Ishikawa (cell line): ENCODE results near the gene LPCAT1.

Experiments used
- CEBPB ChIP-seq: IDR thresholded peaks from 2 replicates; pipeline ENCODE4 v1.6.1; 2012
- TAF1 ChIP-seq: IDR thresholded peaks from 2 replicates; pipeline ENCODE4 v1.6.1; 2012; ENCODE audit warnings: low read depth, mild to moderate bottlenecking
- YY1 ChIP-seq: IDR thresholded peaks from 2 replicates; pipeline ENCODE4 v1.6.1; 2012; ENCODE audit warnings: low read depth

DNA sequence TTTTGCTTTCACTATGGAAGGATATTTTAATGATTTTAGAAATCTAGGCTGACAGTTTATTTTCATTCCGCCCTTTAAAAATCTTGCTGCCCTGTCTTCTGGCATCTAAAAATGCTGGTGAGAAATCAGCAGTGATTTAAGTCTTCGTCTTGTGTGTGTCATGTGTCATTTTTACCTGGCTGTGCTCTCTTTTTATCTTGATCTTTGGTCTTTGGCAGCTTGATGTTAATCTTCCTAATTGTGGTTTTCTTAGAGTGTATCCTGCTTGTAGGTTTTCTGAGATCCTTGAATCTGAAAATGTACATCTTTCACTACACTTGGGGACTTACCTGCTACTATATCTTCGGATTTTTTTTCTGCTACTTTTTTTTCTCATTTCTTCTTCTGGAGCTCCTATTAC lies 11.9 kb upstream of the LPCAT1 start:
- TF ChIP-seq YY1, result no peak
- no peak for TF ChIP-seq CEBPB
- no peak for TF ChIP-seq TAF1
